CD14-positive monocyte (primary cell): ENCODE data around the gene DNAJC2. TPM values are rescaled to one million over a fixed set of nuclear protein-coding genes. Genes with fewer than 3 reads are reported as not detected.

Experiments
- DNase-seq, 3 donors: peaks; one replicate each; pipeline ENCODE4 v3.0.0-alpha.2; 2011 to 2022
- H2AFZ ChIP-seq: 2 replicates; pipeline ENCODE4 v1.6.0; 2012; ENCODE audit warnings: mild to moderate bottlenecking, low read depth, low read length, inconsistent platforms; ENCODE audit not compliant: insufficient read depth, poor library complexity, severe bottlenecking
- H3K27ac ChIP-seq, 2 donors: 1 replicate in 1 of 2; 2 replicates in 1 of 2; pipeline ENCODE4 v1.5.1; 2012 to 2013; ENCODE audit warnings: low read length in 2 of 2, control low read depth in 1 of 2, inconsistent platforms in 1 of 2, low read depth in 1 of 2, mild to moderate bottlenecking in 1 of 2
- H3K27me3 ChIP-seq, 2 donors: one replicate each; pipeline versions ENCODE4 v1.6.0 to v1.6.1; 2011 to 2013; ENCODE audit warnings: low read length in 2 of 2; ENCODE audit not compliant: control insufficient read depth in 2 of 2, insufficient read depth in 2 of 2
- H3K36me3 ChIP-seq, 2 donors: replicated peaks in 1 of 2; 1 replicate in 1 of 2; 2 replicates in 1 of 2; pipeline versions ENCODE4 v1.5.1 to v1.6.1; 2012 to 2013; ENCODE audit warnings: low read length in 2 of 2, control low read depth in 1 of 2, inconsistent platforms in 1 of 2, mild to moderate bottlenecking in 1 of 2; ENCODE audit not compliant: insufficient read depth in 2 of 2, control insufficient read depth in 1 of 2
- H3K4me1 ChIP-seq, 2 donors: 1 replicate in 1 of 2; 2 replicates in 1 of 2; pipeline versions ENCODE4 v1.5.1 to v1.6.1; 2012 to 2013; ENCODE audit warnings: low read length in 2 of 2, control low read depth in 1 of 2, inconsistent platforms in 1 of 2, mild to moderate bottlenecking in 1 of 2, moderate library complexity in 1 of 2; ENCODE audit not compliant: insufficient read depth in 2 of 2, control insufficient read depth in 1 of 2
- H3K4me2 ChIP-seq: replicated peaks from 2 replicates; pipeline ENCODE3; 2012; ENCODE audit warnings: low read length, moderate library complexity, mild to moderate bottlenecking; ENCODE audit not compliant: poor library complexity, severe bottlenecking; ENCODE audit errors: extremely low read depth
- H3K4me3 ChIP-seq, 3 experiments: fragments of 200-600 bp in 1 of 3; sonication (generic) in 1 of 3; replicated peaks in 1 of 3; 1 replicate in 2 of 3; 2 replicates in 1 of 3; pipeline ENCODE4 v1.5.1; 2011 to 2013; ENCODE audit warnings: low read length in 3 of 3, mild to moderate bottlenecking in 3 of 3, control low read depth in 2 of 3, low read depth in 2 of 3, inconsistent platforms in 1 of 3, moderate library complexity in 1 of 3
- H3K79me2 ChIP-seq: 2 replicates; pipeline ENCODE4 v1.6.0; 2012; ENCODE audit warnings: mild to moderate bottlenecking, control low read depth, inconsistent platforms, low read length, moderate library complexity; ENCODE audit not compliant: insufficient read depth
- H3K9ac ChIP-seq: 2 replicates; pipeline ENCODE4 v1.6.0; 2017; ENCODE audit warnings: low read length, mild to moderate bottlenecking; ENCODE audit not compliant: insufficient read depth, poor library complexity, severe bottlenecking
- H3K9me3 ChIP-seq, 2 donors: replicated peaks in 1 of 2; 1 replicate in 1 of 2; 2 replicates in 1 of 2; pipeline versions ENCODE4 v1.5.1 to v1.6.1; 2012 to 2013; ENCODE audit warnings: low read length in 2 of 2, control low read depth in 1 of 2; ENCODE audit not compliant: control insufficient read depth in 1 of 2, insufficient read depth in 1 of 2
- H4K20me1 ChIP-seq: 2 replicates; pipeline ENCODE4 v1.6.0; 2012; ENCODE audit warnings: mild to moderate bottlenecking, low read length, control low read depth, moderate library complexity; ENCODE audit not compliant: insufficient read depth
- H3K27ac Mint-ChIP-seq, 7 donors: one replicate each; pipeline ENCODE4 v1.8.0; 2020; ENCODE audit warnings: mild to moderate bottlenecking in 7 of 7, mixed read lengths in 7 of 7, moderate library complexity in 6 of 7, inconsistent platforms in 2 of 7
- H3K27me3 Mint-ChIP-seq, 3 donors: one replicate each; pipeline ENCODE4 v1.8.0; 2021 to 2022; ENCODE audit warnings: low read depth in 3 of 3, mild to moderate bottlenecking in 3 of 3, mixed read lengths in 3 of 3, moderate library complexity in 3 of 3, inconsistent platforms in 1 of 3
- H3K36me3 Mint-ChIP-seq, 2 donors: one replicate each; pipeline ENCODE4 v1.8.0; 2020; ENCODE audit warnings: mixed read lengths in 2 of 2, inconsistent platforms in 1 of 2, mild to moderate bottlenecking in 1 of 2
- H3K4me1 Mint-ChIP-seq: one replicate; pipeline ENCODE4 v1.8.0; 2020; ENCODE audit warnings: mild to moderate bottlenecking, mixed read lengths
- H3K4me3 Mint-ChIP-seq, 2 donors: one replicate each; pipeline ENCODE4 v1.8.0; 2020; ENCODE audit warnings: mild to moderate bottlenecking in 2 of 2, mixed read lengths in 2 of 2, moderate library complexity in 1 of 2
- H3K9me3 Mint-ChIP-seq, 7 donors: one replicate each; pipeline ENCODE4 v1.8.0; 2020 to 2022; ENCODE audit warnings: mixed read lengths in 7 of 7, mild to moderate bottlenecking in 6 of 7, moderate library complexity in 6 of 7, inconsistent platforms in 2 of 7
- WGBS: methylation state at CpG from one replicate; pipeline ENCODE4 v1.1.5; 2013; ENCODE audit warnings: missing lambda C conversion rate; ENCODE audit not compliant: insufficient coverage; 5-methylcytosine and 5-hydroxymethylcytosine counted together
- intact Hi-C, 2 donors: fragments of 100-400 bp; cut with micrococcal nuclease; formaldehyde crosslinking; loops; one replicate each; pipeline versions ENCODE4 v1.15.0 to v1.15.1; 2023
- polyA plus RNA-seq, 3 donors: library from polyadenylated mRNA; depleted of rRNA in 1 of 3; unstranded in 2 of 3; stranded (reverse) in 1 of 3; fragments of 300-500 nt in 2 of 3; fragments of >200 nt in 1 of 3; fragmentation: Illumina TruSeq in 2 of 3; gene quantifications; 1 replicate in 2 of 3; 2 replicates in 1 of 3; pipeline ENCODE4 v1.2.3, GENCODE V29; 2012 to 2021
- TF ChIP-seq, protein P1 (sequence below): fragments of 200-600 bp; IDR thresholded peaks from one replicate; pipeline ENCODE4 v1.8.0; 2022; ENCODE audit warnings: antibody characterized with exemption, mild to moderate bottlenecking

DNAJC2 gene
- polyA plus RNA-seq, 3 donors: 5.6 to 18.6 (median 8.8) TPM

DNA sequence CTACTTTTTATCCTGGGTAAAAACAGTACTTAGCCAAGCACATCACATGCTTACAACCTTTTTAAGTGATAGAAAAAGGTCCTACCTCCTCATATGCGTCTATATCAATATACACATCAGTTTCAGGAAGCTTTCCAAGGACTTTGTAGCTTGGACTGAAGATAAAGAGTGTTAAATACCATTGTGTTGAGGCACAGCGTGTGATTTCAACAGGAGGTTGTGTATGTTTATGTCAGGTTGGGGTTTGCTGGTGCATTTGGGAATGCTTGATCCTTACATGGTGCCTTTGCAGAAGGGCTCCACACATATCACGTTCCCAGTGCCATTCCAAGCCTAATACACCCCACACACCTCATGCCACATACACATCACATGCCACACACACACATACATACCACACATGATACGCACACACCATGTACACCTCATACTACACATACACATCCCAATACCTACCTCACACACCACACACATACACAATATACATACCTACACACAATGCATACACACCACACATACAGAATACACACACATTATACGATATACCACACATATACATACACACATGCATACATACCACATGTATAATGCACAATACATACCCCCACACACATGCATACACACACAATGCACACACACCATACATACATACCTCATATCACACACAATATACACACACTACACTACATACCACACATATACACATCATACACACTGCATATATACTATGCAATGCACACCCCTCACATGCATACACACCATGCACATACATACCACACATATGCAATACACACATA, 36.0 kb upstream of the DNAJC2 start:
- H3K4me2 ChIP-seq: no peak overlapping the region
- H3K36me3 ChIP-seq: no peaks in the 10 kb centered on the region
- H3K27me3 ChIP-seq: no peaks in the 10 kb centered on the region
- H3K79me2 ChIP-seq: no peaks in the 10 kb centered on the region
- H3K27ac ChIP-seq: no peak overlapping the region
- H4K20me1 ChIP-seq: no peaks in the 10 kb centered on the region
- H3K4me1 ChIP-seq: peaks cover 0 to 7% of the 10 kb centered on the region in 2 donors
- Mint-ChIP-seq H3K27ac (no peak overlapping the region), H3K4me3 (no peak overlapping the region), H3K27me3 (peaks cover 3 to 6% (median 5%) of the 10 kb centered on the region in 3 donors), H3K36me3 (no peaks in the 10 kb centered on the region), H3K9me3 (no peaks in the 10 kb centered on the region), H3K4me1 (peaks cover 9% of the 10 kb centered on the region)
- no peak overlapping the region for H3K9ac ChIP-seq
- intact Hi-C loops: no loop called here
- H2AFZ ChIP-seq: no peak overlapping the region
- no peaks in the 10 kb centered on the region for H3K9me3 ChIP-seq
- no peak overlapping the region for H3K4me3 ChIP-seq
- TF ChIP-seq, protein P1, sequence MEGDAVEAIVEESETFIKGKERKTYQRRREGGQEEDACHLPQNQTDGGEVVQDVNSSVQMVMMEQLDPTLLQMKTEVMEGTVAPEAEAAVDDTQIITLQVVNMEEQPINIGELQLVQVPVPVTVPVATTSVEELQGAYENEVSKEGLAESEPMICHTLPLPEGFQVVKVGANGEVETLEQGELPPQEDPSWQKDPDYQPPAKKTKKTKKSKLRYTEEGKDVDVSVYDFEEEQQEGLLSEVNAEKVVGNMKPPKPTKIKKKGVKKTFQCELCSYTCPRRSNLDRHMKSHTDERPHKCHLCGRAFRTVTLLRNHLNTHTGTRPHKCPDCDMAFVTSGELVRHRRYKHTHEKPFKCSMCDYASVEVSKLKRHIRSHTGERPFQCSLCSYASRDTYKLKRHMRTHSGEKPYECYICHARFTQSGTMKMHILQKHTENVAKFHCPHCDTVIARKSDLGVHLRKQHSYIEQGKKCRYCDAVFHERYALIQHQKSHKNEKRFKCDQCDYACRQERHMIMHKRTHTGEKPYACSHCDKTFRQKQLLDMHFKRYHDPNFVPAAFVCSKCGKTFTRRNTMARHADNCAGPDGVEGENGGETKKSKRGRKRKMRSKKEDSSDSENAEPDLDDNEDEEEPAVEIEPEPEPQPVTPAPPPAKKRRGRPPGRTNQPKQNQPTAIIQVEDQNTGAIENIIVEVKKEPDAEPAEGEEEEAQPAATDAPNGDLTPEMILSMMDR: no peak
- WGBS: 91% methylated on average over 3 of the region's 5 CpGs
- DNase-seq: no peak

DNA sequence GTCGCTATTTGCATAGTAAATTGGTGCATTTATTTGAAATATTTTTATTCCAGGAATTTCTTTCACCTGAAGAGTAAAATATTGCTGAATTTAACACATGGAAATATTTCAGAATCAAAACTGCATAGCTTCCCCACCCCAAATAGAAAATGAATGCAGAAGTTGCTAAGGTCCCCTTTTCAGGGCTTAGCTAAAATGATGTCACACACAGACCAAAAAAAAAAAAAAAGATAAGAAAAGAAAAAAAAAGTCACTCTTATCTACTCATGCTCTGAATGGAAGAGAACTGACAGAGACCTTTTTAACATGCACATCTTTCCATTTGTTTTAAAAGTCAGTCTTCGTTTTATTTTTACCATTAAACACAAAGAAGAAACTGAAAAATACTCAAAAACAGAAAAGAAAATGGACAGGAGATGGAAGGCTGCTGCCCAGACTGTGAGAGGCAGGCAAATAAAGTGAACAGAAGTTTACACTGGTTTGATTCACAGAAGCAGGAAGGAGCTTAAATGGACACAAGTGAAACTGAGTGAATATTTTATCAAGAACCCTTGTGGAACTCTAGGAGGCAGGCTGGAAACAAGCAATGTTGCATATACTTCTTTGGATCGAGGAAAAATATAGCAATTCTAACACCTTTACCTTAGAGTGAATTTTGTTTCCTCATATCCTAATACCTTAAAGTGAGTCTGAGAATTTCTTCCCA, 34.9 kb upstream of the DNAJC2 start:
- Mint-ChIP-seq H3K9me3 (no peaks in the 10 kb centered on the region), H3K27me3 (peaks cover 4 to 6% (median 5%) of the 10 kb centered on the region in 3 donors), H3K27ac (peak overlapping the region in 2 of 7 donors; percentile 8 to 68), H3K4me3 (no peak overlapping the region), H3K36me3 (no peaks in the 10 kb centered on the region), H3K4me1 (peaks cover 9% of the 10 kb centered on the region)
- TF ChIP-seq, protein P1: no peak
- H3K4me3 ChIP-seq: no peak overlapping the region
- H3K9ac ChIP-seq: no peak overlapping the region
- H3K4me2 ChIP-seq: no peak overlapping the region
- no peak overlapping the region for H2AFZ ChIP-seq
- peaks cover 0 to 7% of the 10 kb centered on the region in 2 donors for H3K4me1 ChIP-seq
- intact Hi-C loops: no loop called here
- H3K36me3 ChIP-seq: no peaks in the 10 kb centered on the region
- H3K27ac ChIP-seq: no peak overlapping the region
- no peaks in the 10 kb centered on the region for H3K9me3 ChIP-seq
- H4K20me1 ChIP-seq: no peaks in the 10 kb centered on the region
- no peaks in the 10 kb centered on the region for H3K27me3 ChIP-seq
- H3K79me2 ChIP-seq: no peaks in the 10 kb centered on the region
- WGBS: no CpG with 5 or more reads among the region's 3 CpGs
- DNase-seq: peak in 1 of 3 donors; percentile 3
